ENCODE measurements around the gene LZTS2.
A peak's percentile ranks its signal among the peaks of the same experiment; 100 is the strongest.

The LZTS2 gene

DNA sequence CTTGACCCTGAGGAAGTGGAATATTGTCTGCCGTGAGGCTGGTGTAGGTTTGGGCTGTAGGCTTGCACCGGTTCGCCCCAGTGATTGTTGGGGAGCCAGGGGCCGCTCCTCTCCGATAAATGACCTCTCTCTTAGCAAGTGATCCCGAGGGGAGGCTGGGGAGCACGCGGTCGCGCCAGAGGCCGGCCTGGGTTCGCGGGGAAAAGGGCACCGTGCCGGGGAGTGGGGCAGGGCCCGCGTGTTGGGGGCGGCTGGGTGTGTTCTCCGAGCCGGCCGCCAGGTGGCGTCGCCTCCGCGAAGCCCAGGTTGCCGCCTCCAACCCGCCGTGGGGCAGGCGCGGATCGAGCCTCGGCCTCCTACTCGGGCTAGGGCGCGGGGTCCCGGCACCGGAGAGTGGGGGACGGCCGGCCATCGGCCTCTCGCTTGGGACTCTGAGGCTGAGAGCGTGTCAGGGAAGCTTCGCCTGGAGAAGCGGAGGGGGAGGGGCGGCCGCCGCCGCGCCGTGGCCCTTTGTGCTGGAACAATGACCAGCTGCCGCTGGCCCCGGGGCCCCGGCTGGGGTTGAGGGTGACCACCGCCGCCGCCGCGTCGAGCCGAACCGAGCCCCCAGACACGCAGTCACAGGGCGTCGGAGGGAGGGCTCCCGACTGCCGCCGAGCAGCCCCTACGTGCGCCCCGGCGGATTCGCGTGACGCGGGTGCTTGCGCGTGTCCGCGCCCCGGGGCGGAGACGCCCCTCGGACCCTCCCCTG is 442 bp upstream of the LZTS2 start:
- DNase-seq (ENCODE audit: low spot score) = peak; percentile 69

DNA sequence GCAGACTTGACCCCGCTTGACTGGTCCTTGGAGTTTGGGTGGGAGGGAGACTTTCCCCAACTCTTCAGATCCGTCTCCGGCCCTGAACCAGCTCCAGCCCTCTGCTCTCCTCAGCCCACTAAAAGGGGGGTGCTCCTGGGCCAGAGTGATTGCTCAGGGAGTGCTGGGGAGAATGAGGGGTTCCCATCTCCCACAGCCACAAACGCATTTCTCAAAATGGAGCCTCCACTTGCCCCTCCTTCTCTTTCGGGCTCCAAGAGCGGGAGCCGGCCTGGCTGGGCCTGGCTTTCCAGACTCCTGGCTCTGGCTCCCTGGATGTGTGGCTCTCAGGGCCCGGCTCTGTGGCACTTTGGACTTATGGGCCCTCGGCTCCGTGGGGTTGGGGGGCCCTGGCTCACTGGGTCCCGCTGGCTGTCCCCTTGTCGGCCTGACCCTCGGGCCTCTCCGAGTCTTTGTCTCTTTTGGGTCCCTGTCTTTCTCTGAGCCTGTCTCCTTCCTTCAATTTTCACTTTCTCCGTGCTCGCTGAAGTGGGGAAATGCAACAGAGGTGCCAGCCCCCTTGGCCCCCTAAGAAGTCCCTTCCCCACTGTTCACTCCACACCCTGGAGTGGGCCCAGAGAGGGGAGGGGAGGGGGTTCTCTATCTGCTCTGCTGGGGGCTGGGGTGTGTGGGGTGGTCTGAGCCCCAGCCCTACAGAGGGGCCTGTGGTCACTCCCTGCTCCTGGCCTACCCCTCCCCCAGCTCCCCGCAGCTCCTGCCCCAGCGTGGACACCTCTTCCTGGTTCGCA is 713 bp downstream of the LZTS2 start:
- no peak for DNase-seq (ENCODE audit: low spot score)

DNA sequence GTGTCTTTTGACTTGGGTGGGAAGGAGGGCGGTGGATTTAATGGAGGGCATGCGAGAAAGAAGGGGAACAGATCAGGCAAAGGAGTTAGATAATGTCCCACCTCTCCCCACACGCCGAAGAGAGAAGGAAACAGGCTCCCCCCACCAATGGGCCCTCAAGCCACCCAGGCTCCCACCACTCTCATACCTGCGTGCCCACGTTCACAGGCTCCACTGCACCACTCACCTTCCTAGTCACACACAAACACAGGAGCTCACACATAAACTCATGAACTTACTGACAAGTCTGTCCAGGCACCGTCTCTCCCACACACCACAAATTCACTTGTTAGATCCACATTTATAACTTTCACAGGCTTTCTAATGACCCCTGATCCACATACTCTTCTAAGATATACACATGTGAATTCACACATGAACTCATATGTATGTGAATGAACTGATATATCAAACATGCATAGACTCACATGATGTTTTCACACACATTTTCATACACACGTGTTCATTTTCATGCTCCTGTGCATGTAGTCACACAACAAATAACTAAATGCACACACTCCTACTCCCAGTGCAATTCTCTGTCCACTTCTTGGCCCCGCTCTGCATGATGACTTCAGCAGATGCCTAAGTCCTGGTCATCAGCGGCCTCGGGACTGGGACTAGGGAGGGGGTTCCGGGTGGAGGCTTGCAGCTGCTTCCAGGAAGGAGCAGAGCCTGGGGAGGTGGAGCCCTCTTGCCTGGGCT is 1.5 kb downstream of the LZTS2 start:
- no peak for DNase-seq (ENCODE audit: low spot score)

DNA sequence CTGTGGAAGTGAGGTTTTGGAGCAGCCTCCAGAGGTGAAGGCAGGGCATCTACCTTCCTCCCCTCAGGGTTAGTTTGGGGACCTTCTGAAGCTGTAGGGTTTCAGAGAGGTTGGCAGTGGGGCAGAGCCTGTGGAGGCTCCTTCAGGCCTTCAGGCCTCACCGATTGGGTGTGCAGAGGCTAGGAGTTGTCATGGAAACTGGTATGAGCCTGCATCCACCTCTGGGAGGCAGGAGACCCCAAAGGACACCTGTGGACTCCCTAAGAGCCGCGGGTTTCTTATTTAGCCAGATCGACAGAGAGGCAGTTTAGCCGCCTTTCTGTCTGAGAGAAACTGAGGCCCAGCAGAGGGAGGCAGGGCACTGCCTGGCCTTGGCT is 2.0 kb downstream of the LZTS2 start:
- no peak for DNase-seq (ENCODE audit: low spot score)

DNA sequence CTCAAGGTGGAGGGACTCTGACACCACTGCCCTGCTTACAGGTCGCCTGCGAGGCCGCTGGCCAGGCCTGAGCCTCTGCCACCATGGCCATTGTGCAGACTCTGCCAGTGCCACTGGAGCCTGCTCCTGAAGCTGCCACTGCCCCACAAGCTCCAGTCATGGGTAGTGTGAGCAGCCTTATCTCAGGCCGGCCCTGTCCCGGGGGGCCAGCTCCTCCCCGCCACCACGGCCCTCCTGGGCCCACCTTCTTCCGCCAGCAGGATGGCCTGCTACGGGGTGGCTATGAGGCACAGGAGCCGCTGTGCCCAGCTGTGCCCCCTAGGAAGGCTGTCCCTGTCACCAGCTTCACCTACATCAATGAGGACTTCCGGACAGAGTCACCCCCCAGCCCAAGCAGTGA is 2.8 kb downstream of the LZTS2 start:
- DNase-seq (ENCODE audit: low spot score) = no peak

DNA sequence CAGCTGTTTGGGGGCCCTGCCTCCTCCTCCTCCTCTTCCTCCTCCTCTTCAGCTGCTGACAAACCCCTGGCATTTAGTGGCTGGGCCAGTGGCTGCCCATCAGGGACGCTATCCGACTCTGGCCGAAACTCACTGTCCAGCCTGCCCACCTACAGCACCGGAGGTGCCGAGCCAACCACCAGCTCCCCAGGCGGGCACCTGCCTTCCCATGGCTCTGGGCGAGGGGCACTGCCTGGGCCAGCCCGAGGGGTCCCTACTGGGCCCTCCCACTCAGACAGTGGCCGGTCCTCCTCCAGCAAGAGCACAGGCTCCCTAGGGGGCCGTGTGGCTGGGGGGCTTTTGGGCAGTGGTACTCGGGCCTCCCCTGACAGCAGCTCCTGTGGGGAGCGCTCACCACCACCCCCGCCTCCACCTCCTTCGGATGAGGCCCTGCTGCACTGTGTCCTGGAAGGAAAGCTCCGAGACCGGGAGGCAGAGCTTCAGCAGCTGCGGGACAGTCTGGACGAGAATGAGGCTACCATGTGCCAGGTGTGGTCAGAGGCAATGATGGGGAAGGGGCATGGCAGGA is 4.1 kb downstream of the LZTS2 start:
- DNase-seq (ENCODE audit: low spot score) = no peak

DNA sequence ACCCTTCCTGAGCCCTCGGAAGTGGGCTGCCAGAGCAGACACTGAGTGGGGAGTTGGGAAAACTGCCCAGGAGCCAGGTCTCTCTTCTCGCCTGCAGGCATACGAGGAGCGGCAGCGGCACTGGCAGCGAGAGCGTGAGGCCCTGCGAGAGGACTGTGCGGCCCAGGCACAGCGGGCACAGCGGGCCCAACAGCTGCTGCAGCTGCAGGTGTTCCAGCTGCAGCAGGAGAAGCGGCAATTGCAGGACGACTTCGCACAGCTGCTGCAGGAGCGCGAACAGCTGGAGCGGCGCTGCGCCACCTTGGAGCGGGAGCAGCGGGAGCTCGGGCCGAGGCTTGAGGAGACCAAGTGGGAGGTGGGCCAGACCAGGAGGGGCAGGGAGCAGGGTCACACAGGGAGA is 5.8 kb downstream of the LZTS2 start:
- DNase-seq (ENCODE audit: low spot score) = no peak

DNA sequence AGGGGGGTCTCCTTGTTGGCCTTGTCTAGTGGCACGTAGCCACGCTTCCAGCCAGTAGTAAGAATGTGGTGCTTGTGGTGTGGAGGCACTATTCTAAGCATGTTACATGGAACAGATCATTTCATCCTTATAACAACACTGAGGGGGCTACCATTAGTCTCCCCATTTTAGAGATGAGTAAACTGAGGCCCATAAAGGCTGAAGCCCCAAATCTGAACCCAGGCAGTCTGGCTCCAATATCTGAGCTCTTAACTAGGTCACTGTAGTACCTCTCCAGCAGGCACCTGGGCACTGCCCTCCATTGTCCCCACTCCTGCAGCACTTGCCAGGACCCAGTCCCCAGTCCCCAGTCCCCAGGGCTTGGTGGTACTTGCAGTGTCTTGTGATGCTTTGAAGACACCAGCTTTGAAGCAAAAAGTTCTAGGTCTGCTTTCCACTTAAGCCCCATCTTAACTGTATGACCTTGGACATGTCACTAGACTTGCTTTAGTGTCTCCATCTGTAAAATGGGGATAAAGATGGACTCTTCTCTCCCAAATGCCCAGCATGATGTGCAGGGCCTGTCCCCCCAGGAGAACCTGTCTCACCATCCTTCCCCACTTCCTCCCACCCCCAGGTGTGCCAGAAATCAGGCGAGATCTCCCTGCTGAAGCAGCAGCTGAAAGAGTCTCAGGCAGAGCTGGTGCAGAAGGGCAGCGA is 6.4 kb downstream of the LZTS2 start:
- DNase-seq (ENCODE audit: low spot score) = no peak

DNA sequence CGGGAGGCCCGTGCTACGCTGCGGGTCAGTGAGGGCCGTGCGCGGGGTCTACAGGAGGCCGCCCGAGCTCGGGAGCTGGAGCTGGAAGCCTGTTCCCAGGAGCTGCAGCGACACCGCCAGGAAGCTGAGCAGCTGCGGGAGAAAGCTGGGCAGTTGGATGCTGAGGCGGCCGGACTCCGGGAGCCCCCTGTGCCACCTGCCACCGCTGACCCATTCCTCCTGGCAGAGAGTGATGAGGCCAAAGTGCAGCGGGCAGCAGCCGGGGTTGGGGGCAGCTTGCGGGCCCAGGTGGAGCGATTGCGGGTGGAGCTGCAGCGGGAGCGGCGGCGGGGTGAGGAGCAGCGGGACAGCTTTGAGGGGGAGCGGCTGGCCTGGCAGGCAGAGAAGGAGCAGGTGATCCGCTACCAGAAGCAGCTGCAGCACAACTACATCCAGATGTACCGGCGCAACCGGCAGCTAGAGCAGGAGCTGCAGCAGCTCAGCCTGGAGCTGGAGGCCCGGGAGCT is 7.0 kb downstream of the LZTS2 start:
- no peak for DNase-seq (ENCODE audit: low spot score)

DNA sequence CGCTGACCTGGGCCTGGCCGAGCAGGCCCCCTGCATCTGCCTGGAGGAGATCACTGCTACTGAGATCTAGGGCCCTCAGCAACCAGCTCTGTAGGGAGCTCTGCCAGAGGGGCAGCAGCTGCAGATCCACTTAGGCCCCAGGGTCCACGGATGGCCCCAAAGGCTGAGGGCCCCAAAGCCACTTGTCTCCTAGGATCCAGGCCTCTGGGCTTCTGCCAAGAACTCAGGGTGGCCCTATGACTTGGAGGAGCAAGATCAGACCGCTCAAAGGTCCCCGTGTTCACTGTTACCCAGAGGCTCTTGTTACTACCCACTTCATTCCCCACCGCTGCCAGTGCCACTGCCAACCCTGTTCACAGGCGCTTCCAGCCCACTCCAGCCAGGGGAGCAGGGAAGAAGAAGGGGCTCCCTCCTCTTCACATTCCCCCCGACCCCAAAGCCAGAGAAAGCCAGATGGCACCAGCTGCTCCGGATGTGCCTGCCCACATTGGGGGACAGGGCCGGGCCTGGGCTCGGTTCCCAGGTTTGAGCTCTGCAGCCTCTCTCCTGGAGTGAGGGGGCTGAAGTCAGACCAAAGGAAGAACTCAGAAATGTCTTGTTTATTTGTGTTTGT is 7.6 kb downstream of the LZTS2 start:
- DNase-seq (ENCODE audit: low spot score) = no peak

DNA sequence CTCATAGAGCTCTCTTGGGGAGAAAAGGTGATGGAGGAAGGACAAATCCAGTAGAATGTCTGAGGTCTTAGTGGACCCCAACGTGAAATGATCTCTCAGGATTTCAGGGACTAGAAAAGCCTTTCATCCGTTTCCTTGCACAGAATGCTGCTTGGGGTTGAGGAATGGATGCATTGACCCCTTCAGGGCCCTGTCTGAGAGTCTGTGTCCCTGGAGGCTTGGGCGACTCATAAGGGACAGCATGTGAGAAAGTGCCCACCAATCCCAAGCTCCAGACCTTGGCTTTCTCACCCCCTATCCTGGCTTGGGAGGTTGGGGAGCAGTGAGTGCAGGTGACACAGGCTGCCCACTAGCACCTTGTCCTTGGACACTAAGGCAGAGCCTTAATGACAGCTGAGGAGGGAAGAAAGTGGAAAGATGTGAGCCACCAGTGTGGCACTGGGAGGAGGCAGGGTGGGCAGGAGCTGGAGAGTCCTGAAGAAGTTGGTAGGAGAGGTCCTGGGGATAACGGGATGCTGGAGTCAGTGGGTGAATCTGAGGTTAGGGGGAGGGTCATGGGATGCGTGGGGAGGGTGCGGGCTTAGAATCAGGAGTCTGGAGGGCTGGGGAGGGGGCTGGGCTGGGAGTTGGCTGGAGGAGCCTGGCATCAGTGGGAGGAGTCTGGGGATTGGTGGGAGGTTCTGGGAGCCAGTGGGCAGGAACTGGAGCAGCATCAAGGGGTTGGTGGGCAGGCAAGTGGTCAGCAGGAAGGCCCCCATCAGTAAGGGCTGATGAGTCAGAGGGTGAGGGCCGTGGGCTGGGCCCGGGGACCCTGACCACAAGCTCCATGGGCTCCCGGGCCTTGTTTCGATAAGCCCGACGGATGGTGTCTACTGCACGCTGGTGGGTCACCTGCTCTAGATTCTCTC is 8.6 kb downstream of the LZTS2 start:
- no peak for DNase-seq (ENCODE audit: low spot score)

DNA sequence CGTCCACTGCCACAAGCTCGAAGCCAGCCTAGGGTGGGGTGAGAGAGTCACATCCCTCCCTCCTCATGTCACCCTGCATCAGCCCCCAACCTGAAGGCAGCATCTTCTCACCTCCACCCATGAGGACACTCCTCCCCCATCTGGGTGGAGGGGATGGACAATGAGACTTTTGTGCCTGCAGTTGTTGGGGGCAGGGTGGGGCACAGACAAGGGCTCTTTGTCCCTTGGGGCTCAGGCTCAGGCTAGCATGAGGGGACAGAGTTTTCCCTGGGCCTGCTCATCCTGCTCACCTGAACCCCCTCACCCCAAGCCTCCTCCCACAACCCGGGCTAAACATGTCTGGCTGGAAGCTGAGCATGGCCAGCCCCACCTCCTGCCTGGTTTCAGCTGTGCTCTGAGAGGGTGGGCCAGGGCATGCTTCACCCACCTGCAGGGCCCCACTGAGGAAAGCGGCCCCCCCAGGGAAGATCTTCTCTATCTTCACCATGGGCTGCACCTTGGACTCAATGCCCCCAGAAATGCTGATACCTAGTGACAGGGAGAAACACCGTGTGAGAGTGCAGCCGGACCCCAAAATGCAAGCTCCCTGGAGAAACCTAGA is 9.3 kb downstream of the LZTS2 start:
- DNase-seq (ENCODE audit: low spot score) = no peak

DNA sequence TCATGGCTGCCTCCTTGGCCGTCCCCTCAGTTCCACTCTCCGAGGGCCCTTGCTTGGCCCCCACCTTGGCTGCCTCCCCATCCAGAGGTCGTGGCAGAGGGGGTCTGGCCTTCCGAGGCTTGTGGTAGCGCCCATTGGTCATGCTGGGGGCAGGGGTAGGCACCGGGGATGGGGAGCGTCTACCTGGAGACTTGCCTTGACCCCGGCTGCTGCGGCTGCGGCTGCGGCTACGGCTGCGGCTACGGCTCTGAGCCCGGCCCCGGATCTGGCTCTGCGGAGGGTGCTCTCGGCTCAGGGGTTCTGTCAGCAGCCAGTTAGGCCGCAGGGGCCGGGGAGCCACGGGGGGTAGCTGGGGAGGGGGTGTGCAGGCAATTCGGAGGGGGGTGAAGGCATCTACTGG is 10.7 kb downstream of the LZTS2 start:
- no peak for DNase-seq (ENCODE audit: low spot score)

DNA sequence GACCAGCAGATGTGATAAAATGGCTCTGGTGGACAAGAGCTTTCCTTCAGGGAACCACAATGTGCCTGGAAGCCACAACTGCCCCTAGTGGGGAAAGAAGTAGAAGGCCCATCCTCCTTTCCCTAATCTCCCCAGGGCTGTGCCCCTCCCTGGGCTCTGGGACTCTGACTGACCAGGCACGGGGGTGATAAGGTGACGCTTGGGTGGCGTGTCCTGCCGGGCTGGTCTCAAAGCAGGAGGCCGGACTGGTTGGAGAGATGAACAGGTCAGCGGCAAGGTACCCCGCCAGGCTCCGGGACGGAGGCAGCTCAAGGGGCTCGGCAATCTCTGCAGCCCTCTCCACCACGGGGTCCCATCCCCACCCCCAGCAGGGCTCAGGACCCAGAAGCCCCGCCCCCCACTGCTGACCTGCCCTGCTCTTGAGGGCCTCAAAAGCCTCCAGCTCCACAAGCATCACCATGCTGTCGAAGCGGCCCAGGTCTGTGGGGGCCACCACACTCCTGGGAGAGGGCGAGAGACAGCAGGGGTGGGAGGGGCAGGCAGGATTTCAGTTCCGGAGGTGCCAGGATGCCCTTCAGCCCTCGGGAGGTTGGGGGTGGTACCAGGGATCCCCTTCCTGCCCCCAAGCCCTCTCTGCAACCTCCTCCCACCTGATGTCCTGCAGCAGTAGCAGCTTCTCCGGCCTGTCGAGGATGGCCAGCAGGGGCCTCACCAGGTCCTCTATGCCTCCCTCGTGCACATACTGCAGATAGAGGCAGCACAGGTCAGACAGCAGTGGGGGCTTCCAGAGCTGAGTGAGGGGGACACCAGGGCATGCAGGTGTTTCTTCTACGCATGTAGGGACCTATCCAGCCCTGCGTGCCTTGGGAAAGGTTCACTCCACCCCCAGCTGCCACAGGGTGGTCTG is 12.2 kb downstream of the LZTS2 start:
- no peak for DNase-seq (ENCODE audit: low spot score)

DNA sequence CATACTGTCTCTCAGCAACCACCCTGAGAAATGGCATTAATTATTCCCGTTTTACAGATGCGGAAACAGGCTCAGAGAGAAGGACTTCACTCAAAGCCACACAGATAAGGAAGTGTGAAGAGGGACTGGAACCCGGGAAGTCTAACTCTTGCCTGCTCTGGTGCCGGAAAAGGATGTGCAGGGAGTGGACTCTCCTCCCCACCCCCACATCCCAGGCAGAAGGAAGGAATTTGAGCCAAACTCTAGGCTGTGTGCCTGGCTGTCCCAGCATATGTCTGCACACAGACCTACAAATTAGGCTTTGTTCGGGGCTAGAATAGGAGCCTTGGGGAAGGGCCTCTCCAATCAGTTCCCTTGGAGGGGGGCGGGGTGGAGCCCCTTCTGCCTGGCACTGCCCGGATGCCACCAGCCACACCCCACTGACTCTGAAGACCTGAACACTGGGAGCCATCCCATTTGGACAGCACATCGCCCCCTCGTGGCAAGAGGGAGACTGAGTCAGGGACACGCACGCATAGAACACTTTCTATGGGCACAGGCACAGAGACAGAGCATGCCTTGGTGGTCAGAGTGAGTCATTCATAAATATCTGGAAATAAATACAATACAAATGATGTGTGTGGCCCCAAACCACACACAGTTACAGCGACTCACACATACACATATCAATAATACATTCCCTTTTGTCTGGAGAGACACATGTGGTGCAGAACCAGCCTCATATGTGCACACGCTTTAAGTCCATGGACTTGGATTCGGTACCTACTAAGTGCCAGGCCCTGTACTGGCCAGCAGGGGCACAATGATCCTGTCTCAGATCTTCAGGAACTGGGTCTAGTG is 13.1 kb downstream of the LZTS2 start:
- peak; percentile 80 for DNase-seq (ENCODE audit: low spot score)

DNA sequence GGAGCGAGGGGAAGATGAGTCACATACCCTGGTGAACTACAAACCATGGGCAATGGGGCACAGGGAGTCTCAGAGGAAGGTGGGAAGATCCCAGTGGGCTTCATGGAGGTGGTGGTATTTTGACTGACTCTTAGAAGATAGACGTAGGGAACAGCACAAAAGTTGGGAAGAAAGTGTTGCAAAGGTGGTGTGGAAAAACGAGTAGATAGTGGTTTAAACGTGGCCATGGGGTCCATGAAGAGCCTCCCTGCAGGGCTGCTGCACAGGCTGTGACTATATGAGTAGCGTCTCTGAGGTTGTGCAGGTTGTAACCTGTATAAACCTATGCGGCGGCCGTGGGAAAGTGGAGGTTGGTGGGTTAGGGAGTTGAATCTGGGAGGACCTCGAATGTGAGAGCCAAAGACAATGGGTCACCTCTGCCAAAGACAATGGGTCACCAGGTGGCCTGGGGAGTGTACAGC is 13.8 kb downstream of the LZTS2 start:
- DNase-seq (ENCODE audit: low spot score) = no peak

DNA sequence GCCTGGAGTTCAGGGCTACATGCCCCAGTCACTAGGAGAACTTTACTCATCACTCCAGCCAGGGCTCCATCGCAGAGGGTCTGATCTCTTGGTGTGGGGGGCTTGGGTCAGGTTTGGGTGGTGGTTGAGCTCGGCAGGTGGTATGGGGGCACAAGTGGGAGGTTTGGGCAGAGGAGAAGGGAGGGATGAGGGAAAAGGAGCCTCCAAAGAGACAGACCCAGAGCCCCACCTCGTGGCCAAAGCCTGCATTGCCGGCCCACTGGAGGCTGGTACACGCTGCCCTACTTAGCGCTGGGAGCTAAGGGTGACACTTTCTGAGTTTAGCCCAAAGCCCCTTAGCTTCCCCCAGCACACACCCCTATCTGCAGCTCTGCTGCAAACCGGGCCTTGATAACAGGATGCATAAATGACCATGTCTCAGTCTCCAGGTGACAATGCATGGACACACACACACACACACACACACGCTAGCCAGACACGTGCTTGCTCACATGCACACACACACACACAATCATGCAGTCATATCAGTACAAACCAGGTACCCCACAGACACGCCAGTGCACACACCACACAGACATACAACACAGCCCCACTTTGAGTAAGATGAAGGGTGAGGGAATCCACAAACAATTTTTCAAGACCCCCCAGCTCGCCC is 14.7 kb downstream of the LZTS2 start:
- DNase-seq (ENCODE audit: low spot score) = peak; percentile 66

Measured in CD4-positive, alpha-beta T cell treated with Interleukin-6 at 100 ng/mL for 8 hours (primary cell).